MM.1S (cell line): ENCODE measurements around the gene ATG16L2.

Experiments
- EZH2 ChIP-seq: fragments of 300-600 bp; sonication (generic); optimal IDR thresholded peaks from 2 replicates; pipeline ENCODE3; 2017; ENCODE audit warnings: low read depth, mild to moderate bottlenecking, antibody characterized with exemption, low read length, mixed read lengths
- EZH2phosphoT487 ChIP-seq: fragments of 300-600 bp; sonication (generic); IDR thresholded peaks from 2 replicates; pipeline ENCODE4 v1.6.1; 2018; ENCODE audit warnings: antibody characterized with exemption, low read length
- TF ChIP-seq, protein P1 (sequence below): fragments of 300-600 bp; sonication (generic); IDR thresholded peaks from 2 replicates; pipeline ENCODE4 v1.5.1; 2016; ENCODE audit warnings: antibody characterized with exemption, low read length, mixed read lengths

DNA sequence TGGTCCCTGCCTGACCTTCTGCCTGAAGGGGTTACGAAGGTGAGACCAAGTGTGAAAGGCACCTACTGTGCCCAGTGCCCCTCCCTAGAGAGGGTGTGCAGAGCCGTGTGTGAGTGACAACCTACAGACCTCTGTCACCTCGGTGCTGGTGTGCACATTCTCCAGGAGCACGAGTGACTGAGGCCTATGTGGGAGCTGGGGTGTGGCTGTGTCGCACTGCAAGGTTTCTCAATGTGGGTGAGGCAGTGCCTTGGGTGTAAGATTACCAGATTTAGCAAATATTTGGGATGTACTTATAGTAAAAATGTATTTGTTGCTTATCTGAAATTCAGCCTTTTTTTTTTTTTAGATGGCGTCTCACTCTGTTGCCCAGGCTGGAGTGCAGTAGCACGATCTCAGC lies 26.0 kb upstream of the ATG16L2 start:
- TF ChIP-seq, protein P1, sequence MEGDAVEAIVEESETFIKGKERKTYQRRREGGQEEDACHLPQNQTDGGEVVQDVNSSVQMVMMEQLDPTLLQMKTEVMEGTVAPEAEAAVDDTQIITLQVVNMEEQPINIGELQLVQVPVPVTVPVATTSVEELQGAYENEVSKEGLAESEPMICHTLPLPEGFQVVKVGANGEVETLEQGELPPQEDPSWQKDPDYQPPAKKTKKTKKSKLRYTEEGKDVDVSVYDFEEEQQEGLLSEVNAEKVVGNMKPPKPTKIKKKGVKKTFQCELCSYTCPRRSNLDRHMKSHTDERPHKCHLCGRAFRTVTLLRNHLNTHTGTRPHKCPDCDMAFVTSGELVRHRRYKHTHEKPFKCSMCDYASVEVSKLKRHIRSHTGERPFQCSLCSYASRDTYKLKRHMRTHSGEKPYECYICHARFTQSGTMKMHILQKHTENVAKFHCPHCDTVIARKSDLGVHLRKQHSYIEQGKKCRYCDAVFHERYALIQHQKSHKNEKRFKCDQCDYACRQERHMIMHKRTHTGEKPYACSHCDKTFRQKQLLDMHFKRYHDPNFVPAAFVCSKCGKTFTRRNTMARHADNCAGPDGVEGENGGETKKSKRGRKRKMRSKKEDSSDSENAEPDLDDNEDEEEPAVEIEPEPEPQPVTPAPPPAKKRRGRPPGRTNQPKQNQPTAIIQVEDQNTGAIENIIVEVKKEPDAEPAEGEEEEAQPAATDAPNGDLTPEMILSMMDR: no peak
- TF ChIP-seq EZH2phosphoT487 (no peak), EZH2 (no peak)
